Ovary (tissue), 9 donors: ENCODE measurements around the gene PRDM16. TPM values are rescaled to one million over a fixed set of nuclear protein-coding genes. Genes with fewer than 3 reads are reported as not detected.

Source experiments
- DNase-seq, 5 donors: peaks; one replicate each; pipeline ENCODE4 v3.0.0-alpha.2; 2019 to 2020
- H3K27ac ChIP-seq, 2 donors: fragments of 200-600 bp; one replicate each; pipeline versions ENCODE4 v1.5.1 to v1.8.0; 2019 to 2022
- H3K27me3 ChIP-seq: fragments of 200-600 bp; one replicate; pipeline ENCODE4 v1.8.0; 2022
- H3K36me3 ChIP-seq: fragments of 200-600 bp; sonication (generic); one replicate; pipeline ENCODE4 v1.5.1; 2019
- H3K4me1 ChIP-seq: one replicate; pipeline ENCODE4 v1.8.1; 2013; ENCODE audit warnings: mild to moderate bottlenecking, moderate library complexity; ENCODE audit not compliant: insufficient read depth
- H3K4me3 ChIP-seq: fragments of 200-600 bp; sonication (generic); one replicate; pipeline ENCODE4 v1.5.1; 2017
- H3K9me3 ChIP-seq, 2 donors: fragments of 200-600 bp in 1 of 2; sonication (generic) in 1 of 2; one replicate each; pipeline versions ENCODE4 v1.5.1 to v1.8.1; 2013 to 2019; ENCODE audit warnings: mild to moderate bottlenecking in 1 of 2, moderate library complexity in 1 of 2
- EP300 ChIP-seq: sonication (generic); formaldehyde crosslinking; IDR thresholded peaks from one replicate; pipeline ENCODE4 v1.6.1; 2017; ENCODE audit warnings: antibody characterized with exemption
- POLR2A ChIP-seq: fragments of 450-650 bp; IDR thresholded peaks from one replicate; pipeline ENCODE4 v1.6.1; 2017; ENCODE audit warnings: antibody characterized with exemption, mild to moderate bottlenecking, moderate library complexity
- WGBS, 3 donors: extraction: QIAGEN DNeasy Blood & Tissue Kit in 1 of 3; methylation state at CpG; one replicate each; pipeline versions ENCODE4 v1.1.5 to v1.1.7; 2013 to 2017; 5-methylcytosine and 5-hydroxymethylcytosine counted together
- intact Hi-C, 4 donors: fragments of 100-400 bp; cut with DNase I; formaldehyde crosslinking; loops; one replicate each; pipeline versions ENCODE4 v1.11.0 to v1.15.1; 2022 to 2023
- polyA plus RNA-seq, 2 donors: library from polyadenylated mRNA; stranded (reverse); fragments of 200-250 nt in 1 of 2; fragments of 350-450 nt in 1 of 2; fragmentation: Illumina TruSeq in 1 of 2; extraction: RNeasy Lipid Tissue Mini Kit (QIAGEN cat#74804) in 1 of 2; gene quantifications; one replicate each; pipeline ENCODE4 v1.2.3, GENCODE V29; 2013 to 2014
- total RNA-seq, 7 donors: library from RNA; depleted of rRNA in 2 of 7; stranded (reverse); fragments of >200 nt in 2 of 7; fragmentation: NEBNext Ultra II Directional in 3 of 7; extraction: Animal tissue kit (Norgen Biotek cat#: 25700) in 3 of 7; gene quantifications; one replicate each; pipeline versions ENCODE4 v1.1.0 to v1.2.4, GENCODE V29; 2016 to 2023
- TF ChIP-seq, protein P1 (sequence below), 3 donors: fragments of 450-650 bp in 2 of 3; fragments of 200-600 bp in 1 of 3; IDR thresholded peaks; one replicate each; pipeline versions ENCODE4 v1.5.1 to v1.8.0; 2016 to 2022; ENCODE audit warnings: antibody characterized with exemption in 3 of 3, mild to moderate bottlenecking in 1 of 3
- donor health status: DM: no; HTN: no; CAD: no; lungs with moderate emphysema.
- donor health status: DM: no; HTN: no; CAD: no.
- donor health status: Bipolar disorder and iron deficiency.
- donor health status: DM: yes; HTN: yes; CAD: no.
- donor health status: DM: no; HTN: no; CAD: no.
- donor health status: DM: yes; HTN: yes; CAD: no.

PRDM16 gene
- total and polyA plus RNA-seq, 9 donors = 1.1 to 17.3 (median 3.9) TPM

DNA sequence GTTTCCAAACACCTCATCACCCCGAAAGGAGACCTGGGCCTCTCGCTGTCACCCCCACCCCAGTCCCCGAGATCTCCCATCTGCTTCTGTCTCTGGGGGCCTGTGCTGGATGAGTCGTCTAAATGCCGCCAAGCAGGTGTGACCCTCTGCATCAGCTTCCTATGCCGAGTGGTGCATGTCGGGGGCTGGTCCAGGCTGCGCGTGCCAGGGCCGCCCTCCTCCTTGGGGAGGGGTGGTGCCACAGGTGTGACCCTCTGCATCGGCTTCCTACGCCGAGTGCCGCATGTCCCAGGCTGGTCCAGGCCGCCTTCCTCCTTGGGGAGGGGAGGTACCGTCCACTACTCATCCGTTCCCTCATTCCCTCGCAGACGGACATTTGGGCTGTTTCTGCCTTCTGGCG, 115.7 kb downstream of the PRDM16 start:
- H3K9me3 ChIP-seq = no peaks in the 10 kb centered on the region
- WGBS, 3 donors = 92 to 97% (median 94%) methylated on average over 16 to 20 of the region's 20 CpGs
- H3K4me1 ChIP-seq = peaks cover 6% of the 10 kb centered on the region
- intact Hi-C loops = loop anchor here in 1 of 4 donors (10.0 kb wide), 1 partner anchor 440 kb away; the partner anchor contains the start of gene TPRG1L
- DNase-seq = no peak
- no peaks in the 10 kb centered on the region for H3K36me3 ChIP-seq
- H3K27me3 ChIP-seq = no peaks in the 10 kb centered on the region
- no peak overlapping the region for H3K4me3 ChIP-seq
- no peak overlapping the region for H3K27ac ChIP-seq
- no peak for TF ChIP-seq POLR2A
- TF ChIP-seq EP300 = no peak
- TF ChIP-seq, protein P1, sequence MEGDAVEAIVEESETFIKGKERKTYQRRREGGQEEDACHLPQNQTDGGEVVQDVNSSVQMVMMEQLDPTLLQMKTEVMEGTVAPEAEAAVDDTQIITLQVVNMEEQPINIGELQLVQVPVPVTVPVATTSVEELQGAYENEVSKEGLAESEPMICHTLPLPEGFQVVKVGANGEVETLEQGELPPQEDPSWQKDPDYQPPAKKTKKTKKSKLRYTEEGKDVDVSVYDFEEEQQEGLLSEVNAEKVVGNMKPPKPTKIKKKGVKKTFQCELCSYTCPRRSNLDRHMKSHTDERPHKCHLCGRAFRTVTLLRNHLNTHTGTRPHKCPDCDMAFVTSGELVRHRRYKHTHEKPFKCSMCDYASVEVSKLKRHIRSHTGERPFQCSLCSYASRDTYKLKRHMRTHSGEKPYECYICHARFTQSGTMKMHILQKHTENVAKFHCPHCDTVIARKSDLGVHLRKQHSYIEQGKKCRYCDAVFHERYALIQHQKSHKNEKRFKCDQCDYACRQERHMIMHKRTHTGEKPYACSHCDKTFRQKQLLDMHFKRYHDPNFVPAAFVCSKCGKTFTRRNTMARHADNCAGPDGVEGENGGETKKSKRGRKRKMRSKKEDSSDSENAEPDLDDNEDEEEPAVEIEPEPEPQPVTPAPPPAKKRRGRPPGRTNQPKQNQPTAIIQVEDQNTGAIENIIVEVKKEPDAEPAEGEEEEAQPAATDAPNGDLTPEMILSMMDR (IDR thresholded peaks at IDR 0.05) = no peak

DNA sequence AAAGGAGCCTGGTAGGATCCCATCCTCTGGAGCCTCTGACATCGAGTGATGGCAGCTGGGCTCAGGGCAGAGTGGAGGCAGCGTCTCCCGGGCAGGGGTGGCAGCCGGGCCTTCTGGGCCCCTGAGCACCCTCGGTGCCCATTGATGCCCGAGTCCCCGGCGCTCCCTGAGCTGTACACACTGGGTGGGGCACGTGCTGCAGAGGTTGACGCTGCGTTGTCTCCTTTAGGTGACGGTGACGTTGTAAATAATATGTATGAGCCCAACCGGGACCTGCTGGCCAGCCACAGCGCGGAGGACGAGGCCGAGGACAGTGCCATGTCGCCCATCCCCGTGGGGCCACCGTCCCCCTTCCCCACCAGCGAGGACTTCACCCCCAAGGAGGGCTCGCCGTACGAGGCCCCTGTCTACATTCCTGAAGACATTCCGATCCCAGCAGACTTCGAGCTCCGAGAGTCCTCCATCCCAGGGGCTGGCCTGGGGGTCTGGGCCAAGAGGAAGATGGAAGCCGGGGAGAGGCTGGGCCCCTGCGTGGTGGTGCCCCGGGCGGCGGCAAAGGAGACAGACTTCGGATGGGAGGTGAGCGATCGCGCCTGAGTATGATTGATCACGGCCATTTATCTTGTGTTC, 117.0 kb downstream of the PRDM16 start:
- no peak for DNase-seq
- Histone ChIP-seq H3K4me1 (peaks cover 16% of the 10 kb centered on the region), H3K9me3 (no peaks in the 10 kb centered on the region), H3K36me3 (no peaks in the 10 kb centered on the region), H3K4me3 (no peak overlapping the region), H3K27me3 (no peaks in the 10 kb centered on the region), H3K27ac (peak overlapping the region in 1 of 2 donors; percentile 17)
- WGBS, 3 donors = 57 to 63% (median 60%) methylated on average over 38 of the region's 38 CpGs
- TF ChIP-seq EP300 (no peak), POLR2A (no peak)
- TF ChIP-seq, protein P1 (IDR thresholded peaks at IDR 0.05) = no peak
- intact Hi-C loops = loop anchor here in 1 of 4 donors (10.0 kb wide), 1 partner anchor 439 kb away; the partner anchor contains the start of gene TPRG1L

DNA sequence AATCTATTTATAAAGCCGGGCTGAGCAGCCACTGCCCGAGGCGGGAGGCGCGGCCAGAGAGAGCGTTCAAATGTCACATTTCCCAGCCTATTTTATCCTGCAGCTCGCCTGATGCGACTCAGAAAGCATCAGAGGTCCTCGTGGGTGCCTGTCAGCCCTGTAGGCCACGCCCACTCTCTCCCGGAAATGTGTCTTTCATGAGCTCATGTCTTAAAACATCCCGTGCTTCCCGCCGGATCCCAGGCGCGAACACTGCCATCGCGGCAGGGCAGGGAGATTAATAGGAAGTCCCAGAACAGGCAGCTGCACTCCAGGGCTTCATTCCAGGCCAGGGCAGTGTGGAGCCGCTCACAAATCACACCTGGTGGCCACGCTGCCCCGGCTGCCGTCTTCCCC, 117.5 kb downstream of the PRDM16 start:
- Histone ChIP-seq H3K4me3 (no peak overlapping the region), H3K27ac (peak overlapping the region; percentile 17 to 67), H3K4me1 (peaks cover 16% of the 10 kb centered on the region), H3K9me3 (no peaks in the 10 kb centered on the region), H3K36me3 (no peaks in the 10 kb centered on the region), H3K27me3 (no peaks in the 10 kb centered on the region)
- TF ChIP-seq EP300 (no peak), POLR2A (no peak)
- TF ChIP-seq, protein P1 (IDR thresholded peaks at IDR 0.05) = no peak
- intact Hi-C loops = loop anchor here in 1 of 4 donors (10.0 kb wide), 1 partner anchor 438 kb away; the partner anchor contains the start of gene TPRG1L
- WGBS, 3 donors = 6 to 24% (median 11%) methylated on average over 22 of the region's 22 CpGs
- DNase-seq = peak; percentile 74 to 89 (median 86)

DNA sequence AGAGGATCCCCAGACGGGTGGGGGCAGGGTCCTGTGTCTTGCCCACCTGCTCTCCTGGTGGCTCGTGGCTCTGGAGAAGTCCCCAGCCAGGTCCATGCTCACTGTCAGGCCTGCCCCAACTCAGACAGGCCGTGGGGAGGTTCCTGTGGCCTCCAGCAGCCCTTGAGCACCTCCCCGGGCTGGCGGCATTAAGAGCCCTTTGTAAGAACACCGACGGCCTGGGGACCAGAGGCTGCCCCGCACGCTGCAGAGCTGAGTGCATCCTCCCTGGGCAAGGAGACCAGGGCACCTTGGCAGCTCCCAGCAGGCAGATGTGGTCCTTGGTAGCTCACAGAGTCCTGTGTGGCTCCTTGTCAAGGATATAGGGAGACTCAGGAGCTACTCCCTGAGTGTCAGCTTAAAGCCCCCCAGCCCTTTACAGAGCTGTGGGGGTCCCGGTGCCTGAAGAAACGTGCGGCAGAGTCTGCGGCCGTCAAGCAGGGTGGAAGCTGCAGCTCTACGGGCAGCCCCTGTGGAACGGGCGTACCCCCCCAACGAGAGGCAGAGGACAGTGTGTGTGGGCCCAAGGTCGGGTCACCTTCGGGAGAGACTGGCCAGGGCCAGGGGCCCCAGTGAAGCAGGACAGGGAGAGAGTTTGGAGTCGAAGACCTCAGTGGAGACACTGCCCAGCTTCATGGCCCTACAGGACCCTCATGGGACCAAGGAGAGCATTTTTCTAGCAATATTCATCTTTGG, 118.6 kb downstream of the PRDM16 start:
- Histone ChIP-seq H3K4me1 (peaks cover 16% of the 10 kb centered on the region), H3K27me3 (no peaks in the 10 kb centered on the region), H3K27ac (peak overlapping the region in 1 of 2 donors; percentile 17), H3K36me3 (no peaks in the 10 kb centered on the region), H3K4me3 (no peak overlapping the region), H3K9me3 (no peaks in the 10 kb centered on the region)
- TF ChIP-seq POLR2A = no peak
- TF ChIP-seq, protein P1 (IDR thresholded peaks at IDR 0.05) = no peak
- no peak for TF ChIP-seq EP300
- WGBS, 3 donors = 82 to 90% (median 89%) methylated on average over 19 to 21 of the region's 21 CpGs
- DNase-seq = no peak
- intact Hi-C loops = loop anchor here in 1 of 4 donors (10.0 kb wide), 1 partner anchor 437 kb away; the partner anchor contains the start of gene TPRG1L
